Cerebellar cortex (tissue), 1 donor: ENCODE results near the gene KRTAP10-6.
"Not testable (repeated sequence)": the region's sequence is repeated elsewhere in the genome, so short reads cannot be mapped to it uniquely, and the experiment has no call there.

Source experiments
- DNase-seq: peaks from one replicate; pipeline ENCODE4 v3.0.0-alpha.2; 2015; ENCODE audit warnings: low spot score

KRTAP10-6 gene

DNA sequence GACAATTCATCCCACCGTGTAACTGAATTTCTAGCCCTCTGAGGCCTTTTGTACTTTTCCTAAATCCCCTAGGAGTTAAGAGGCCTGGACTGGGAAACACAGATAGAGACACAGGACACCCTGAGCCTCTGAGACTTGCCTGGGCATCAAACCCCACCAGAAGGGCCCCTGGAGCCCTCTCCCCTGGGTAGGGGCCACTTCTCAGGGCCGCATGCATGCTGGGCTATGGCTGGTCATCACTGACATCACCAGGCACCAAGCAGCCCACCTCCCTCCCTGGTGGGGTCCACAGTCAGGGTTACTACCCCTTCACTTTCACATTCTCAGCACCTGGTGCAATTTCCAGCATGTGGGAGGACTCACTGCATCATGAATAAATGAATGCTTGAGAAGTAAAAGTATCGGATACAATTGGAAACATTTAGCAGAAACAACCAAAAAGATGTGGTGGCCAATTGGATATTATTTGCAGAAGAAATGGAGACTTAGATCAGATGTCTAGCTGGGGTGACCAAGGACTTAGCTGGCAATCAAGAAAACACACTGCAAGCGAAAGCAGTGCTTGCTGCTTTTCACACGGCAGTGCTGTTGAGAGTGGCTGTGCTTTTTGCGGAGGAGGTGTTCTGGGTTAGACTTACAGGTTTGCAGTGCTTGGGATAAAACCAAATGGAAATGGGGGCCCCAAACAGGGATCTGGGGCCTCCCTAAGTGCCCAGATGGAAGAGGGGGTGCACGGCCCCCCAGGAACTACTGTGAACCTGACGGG is 7.1 kb upstream of the KRTAP10-6 start:
- DNase-seq = no peak

DNA sequence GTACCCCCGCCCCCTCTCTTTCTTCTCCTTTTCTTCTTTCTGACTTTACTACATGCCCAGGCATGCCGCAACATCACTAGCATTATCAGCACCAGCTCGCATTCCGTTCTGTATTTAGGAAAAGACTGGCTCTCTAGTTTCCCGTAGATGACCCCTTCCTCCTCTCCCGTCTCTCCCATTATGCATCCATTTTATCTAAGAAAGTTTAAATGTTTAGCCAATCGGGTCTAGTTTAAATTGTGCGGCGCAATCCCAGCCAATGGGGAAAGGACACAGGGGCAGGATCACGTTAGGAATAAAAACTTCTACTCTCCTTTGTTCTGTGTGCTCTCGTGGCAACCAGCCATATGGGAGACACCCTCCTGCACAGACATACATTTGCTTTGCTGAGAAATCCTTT is 5.8 kb upstream of the KRTAP10-6 start:
- DNase-seq = no peak

DNA sequence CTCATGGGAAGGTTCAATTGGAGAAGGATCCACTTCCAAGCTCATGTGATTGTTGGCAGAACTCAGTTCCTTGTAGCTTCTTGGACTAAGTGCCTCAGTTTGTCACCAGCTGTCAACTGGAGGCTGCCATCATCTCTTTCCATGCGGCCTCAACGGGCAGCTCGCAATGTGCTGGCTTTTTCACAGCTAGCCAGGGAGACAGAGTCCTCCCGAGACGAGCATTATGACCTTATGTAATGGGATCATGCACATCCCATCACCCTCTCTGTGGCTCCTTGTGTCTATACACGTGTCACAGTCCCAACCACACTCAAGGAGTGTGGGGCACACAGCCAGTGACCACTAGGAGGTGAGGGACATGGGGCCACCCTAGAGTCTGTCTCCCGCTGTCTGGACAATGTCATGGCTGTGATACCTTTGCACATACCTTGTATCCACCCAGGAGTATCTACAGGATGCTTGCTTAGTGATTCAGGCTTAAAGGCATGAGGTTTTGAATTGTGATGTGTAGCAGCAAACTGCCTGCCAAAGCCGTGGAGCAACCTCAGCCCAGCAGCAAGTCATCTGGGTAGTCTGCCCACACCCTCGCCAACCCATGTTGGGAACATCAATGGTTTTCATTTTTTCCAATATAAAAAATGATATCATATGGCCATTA is 3.9 kb upstream of the KRTAP10-6 start:
- DNase-seq = no peak

DNA sequence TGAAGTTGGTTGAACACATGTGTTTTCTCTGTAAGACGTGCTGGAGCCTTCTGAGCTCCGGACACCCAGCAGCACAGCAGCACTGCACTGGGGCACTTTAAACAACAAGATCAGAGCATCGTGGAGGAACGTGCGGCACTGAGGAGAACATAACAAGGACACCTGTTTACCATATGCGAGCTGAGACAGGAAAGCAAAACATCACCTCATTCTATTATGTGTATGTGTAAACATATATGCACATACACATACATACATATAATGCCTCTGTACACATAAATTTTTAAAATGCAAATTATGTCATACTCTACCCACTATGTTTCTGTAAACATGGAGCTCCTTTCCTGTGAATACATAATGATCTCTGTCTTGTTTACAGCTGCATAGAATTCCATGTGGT is 3.2 kb upstream of the KRTAP10-6 start:
- no peak for DNase-seq

DNA sequence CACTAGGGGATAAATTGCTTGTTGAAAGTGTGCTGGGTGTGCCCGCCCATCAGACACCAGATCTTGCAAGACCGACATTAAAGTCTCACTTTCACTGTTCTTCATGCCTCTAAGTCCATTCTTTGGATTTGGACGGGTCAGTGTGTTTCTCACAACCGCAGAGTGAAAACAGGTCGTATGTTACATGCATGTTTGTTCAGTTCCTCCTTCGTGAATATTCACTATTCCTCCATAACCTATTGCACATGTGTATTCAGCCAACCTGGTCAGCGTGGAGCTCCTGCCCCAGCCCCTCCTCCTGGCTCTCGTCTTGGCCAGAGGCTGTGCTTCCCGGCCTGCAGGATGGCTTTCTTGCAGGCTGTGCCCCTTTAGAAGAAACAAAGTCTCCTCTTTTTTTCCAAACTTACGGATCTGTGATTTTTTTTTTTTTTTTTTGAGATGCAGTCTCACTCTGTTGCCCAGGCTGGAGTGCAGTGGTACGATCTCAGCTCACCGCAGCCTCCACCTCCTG is 2.2 kb upstream of the KRTAP10-6 start:
- no peak for DNase-seq

DNA sequence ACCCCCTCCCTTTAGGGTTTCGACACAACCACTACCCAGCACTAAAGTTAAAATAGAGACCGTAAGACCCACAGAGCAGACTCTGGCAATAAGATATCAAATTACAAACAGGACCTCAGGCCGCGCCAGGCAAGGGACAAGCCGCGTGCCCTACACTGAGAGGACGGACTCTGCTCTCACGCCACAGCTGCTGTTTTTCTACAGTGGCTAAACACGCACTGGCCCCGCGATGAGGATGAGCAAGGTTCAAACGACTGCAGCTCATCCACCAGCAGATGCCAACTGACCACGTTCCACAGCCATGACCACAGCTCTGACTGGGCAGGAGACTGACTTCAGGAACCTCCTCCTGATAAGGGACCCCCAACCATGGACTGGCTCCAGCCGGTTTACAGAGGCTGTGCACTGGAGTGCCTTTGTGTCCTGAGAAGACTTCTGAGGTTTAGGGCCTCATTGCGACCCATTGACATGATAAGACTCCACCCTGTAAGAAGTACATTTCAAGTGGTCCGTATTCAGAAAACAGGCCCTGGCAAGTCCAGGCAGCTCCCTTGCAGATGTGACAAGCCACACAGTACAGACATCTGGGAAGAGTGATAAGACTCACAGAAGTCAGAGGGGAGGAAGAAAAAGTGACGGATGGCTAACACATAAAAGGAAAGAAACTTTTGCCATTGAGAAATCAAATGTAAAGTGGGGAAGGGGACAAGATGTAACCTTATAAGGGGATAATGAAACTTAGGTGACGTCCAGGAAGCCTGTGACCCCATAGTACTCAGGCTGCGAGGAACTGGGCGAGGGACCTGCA is 1.5 kb upstream of the KRTAP10-6 start:
- DNase-seq = no peak

DNA sequence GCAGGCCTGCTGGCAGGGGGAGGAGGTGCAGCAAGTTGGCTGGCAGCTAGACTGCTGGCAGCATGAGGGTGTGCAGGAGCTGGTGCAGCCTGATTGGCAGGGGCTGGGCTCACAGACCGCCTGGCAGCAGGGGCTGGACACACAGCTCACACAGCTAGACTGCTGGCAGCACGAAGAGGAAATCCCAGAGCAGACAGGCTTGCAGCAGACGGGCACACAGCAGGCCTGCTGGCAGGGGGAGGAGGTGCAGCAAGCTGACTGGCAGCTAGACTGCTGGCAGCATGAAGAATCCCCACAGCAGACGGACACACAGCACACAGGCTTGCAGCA is 539 bp downstream of the KRTAP10-6 start:
- peak; percentile 9 for DNase-seq

DNA sequence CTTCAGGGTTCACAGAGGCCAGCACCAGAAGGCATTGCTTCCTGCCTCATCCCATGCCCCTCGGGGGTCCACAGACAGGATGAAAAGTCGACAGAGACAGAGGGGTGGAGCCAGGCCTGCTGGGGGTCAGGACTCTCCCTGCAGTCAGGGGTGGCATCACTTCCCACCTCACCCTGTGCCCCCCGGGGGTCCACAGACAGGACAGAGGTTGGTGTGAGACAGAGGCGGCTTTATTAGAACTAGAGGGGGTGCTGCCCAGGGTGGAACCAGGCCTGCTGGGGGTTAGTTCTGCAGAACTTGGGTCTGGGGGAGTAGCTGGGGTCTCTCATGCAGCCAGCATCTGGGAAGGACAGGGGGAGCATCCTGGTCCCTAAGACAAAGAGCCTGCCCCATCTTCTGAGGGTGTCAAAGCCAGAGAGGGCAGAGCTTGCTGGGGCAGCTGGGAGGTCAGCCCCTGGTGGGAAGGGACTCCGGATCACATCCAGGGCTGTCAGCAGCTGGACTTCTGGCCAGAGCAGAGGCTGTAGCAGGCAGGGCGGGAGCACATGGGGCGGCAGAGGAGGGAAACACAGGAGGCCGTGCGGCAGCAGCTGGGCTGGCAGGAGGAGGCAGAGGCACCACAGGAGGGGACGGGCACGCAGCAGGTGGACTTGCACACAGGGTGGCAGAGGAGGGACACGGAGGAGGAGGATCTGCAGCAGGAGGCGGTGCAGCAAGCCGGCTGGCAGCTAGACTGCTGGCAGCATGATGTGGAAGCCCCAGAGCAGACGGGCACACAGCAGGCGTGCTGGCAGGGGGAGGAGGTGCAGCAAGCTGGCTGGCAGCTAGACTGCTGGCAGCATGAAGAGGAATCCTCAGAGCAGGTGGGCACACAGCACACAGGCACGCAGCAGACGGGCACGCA is 1.2 kb downstream of the KRTAP10-6 start:
- peak; percentile 14 for DNase-seq

DNA sequence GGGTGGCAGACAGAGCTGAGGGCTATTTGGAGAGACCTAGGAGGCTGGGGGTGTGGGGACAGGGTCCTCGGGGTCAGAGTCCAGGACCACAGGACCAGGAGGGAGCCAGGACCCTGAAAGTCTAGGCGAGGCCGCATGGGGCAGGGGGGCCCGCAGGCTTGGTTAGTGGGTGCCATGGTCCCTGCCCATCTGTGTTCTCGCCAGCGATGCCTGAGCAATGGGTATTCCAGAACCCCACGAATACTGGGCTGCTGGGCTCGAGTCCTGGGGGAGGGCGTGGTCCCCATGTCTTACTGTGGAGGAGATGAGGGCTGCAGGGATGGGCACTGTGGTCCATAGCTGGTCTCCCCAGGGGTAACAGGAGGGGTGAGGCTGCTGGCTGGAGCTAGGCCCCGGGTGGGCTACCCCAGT is 2.0 kb downstream of the KRTAP10-6 start:
- no peak for DNase-seq

DNA sequence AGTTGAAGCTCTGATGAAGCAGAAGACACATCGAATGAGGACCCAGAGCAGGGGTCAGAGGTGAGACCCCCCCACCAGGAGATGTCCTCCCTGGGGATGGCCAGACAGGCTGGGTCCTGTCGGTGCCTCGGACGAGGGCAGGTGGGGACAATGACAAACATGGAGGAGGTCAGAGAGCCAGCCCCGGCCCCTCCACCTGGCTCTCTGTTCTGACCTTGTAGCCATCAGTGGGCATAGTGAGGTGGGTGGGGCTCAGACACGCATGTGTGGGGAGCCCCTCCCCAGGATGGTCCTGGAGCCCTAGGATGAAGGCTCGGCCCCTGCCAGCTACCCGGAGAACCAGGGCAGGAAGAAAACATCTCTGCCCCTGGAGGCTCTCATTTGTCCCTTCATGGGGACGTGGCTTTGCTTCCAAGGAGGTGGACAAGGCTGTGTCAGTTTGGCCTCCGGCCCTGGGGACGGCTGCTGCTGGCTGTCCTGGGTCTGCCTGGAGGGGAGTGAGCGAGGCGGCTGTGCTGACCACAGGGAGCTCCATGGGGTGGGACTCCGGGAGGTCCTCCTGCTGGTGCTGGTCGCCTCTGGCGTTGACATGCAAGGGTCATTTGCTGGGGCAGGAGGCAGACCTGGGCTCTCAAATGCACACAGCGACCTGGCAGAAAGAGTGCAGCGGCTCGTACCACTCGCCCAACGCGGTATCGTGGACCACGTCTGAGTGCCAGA is 2.6 kb downstream of the KRTAP10-6 start:
- no peak for DNase-seq

DNA sequence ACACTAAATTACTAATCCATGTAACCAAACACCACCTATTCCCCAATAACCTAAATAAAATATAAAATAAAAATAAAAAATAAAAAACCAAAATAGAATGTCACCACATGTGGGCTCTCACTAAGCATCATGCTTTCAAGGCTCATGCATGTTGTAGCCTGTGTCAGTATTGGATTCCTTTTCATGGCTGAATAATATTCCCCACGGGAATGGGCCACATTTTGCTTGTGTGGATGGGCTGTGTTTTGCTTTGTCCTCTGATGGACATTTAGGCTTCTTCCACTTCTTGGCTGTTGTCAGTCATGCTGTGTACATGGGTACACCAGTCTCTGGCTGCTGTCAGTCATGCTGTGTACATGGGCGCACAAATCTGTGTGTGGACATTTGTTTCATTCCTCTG is 3.2 kb downstream of the KRTAP10-6 start:
- DNase-seq = no peak

DNA sequence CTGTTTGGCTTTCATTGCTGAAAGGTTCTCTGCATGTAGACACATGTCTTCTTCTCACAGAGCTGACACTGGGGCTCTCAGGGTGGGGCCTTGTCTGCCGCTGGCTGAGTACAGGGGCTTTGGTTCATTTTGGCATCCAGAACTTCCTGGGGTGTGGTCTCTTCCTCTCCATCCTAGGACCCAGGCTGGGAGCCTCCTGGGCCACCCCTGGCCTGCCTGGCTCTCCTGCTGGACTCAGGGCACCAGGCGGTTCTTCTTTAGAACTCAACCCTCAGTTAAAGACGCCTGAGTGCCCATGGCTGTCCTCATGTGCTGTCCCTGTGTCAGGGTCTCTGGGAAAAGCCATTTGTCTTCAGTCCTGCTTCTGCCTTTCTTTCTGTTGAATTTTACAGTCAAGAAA is 6.4 kb downstream of the KRTAP10-6 start:
- DNase-seq = no peak

DNA sequence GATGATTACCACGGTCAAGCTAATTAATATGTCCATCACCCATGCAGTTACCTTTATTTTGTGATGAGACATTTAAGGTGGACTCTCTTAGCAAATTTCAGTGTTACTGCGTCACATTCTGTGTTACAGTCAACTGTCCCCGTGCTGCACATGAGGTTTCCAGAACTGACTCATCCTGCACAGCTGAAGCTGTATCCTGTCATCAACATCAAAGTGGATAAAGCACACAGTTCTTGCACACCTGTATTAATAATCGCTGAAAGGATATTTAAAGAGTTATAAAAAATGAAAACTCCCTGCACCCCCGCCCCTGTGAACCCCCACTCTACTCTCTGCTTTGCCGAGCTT is 8.5 kb downstream of the KRTAP10-6 start:
- DNase-seq = no peak

DNA sequence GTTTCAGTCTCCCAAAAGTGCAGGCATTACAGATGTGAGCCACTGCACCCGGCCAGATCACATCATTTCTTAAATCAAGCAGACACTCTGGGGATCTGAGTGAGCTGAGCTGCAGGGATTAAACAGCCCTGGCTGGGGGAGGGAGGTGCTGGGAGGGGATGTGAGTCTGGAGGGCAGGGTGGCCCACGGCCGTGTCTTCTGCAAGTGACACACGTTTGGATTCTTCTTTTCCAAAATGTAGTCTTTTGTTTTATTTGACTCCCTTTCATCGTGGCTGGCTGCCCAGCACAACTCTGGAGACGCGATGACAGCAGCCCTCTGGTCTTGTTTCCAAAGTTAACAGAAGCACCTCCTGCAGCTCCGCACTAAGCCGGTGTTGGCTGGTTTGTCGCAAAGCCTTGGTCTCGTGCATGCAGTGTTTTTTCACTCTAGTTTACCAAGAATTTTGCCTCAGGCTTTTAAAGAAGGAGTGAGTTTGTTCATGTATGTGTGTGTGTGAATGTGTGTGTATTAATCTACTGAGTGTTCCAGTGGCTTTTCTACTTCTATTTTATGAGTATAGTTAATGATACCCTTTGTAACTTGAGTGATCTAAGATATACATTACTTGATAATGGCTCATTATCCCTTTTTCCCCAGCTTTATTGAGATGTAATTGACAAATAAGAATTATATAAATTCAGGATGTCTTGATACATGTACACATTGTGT is 9.1 kb downstream of the KRTAP10-6 start:
- no peak for DNase-seq

DNA sequence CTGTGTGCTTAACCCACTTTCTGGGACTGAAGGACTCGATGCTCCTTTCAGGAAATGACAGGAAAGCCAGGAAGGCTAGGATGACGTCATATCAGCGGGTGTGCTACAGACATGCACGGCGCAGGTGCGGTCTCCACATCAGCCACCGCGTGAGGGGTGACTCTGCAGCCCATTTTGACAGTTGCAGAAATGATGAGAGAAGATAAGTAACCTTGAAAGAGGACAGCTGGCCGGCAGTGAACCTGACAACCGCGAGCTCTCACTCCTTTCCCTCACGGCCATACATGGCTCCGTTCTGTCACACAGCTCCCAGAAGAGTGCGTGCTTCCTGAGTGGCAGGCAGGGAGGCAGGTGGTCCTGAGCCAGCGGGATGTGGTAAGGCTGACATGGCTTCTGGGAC is 10.2 kb downstream of the KRTAP10-6 start:
- no peak for DNase-seq

DNA sequence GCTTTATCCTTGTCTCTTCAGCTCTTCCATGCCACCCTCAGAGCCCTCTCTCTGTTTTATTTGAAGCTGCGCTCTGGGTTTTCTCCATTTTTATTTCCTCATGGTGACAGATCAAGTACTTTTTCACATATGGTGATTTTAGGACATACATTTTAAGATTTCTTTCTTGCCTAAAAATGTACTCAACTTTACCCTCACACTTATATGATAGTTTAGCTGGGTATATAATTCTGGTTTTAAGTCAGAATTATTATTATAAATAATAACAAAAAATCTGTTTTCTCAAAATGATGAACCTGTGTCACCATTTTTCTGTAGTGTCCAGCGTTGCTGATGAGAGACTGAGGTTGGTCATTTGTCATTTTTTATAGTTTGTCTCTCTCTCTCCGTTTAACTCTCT is 11.1 kb downstream of the KRTAP10-6 start:
- DNase-seq = no peak

DNA sequence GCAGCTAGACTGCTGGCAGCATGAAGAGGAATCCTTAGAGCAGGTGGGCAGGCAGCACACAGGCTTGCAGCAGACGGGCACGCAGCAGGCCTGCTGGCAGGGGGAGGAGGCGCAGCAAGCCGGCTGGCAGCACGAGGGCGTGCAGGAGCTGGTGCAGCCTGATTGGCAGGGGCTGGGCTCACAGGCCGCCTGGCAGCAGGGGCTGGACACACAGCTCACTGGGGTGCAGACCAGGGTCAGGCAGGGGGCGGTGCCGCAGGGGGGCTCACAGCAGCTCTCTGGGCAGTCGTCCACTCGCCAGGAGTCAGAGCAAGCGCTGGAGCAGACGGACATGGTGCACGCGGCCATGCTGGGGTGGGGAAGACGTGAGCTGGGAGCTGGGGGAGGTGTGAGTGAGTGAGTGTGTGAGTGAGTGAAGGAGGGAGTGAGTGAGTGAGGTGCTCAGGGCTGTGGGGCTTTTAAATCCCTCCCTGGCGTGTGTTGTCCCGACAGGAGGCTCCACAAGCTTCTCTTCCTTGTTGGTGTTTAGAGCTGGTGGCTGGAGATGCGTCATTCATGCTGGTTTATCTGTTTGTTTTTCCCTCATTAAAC is 12.0 kb downstream of the KRTAP10-6 start, which contains the start of gene KRTAP10-5:
Gene KRTAP10-5, minus strand, starts transcription at position 374 of the 591 bp plus-strand sequence. Its CDS starts 26 bp downstream, at position 348.
- not testable (repeated sequence) for DNase-seq

DNA sequence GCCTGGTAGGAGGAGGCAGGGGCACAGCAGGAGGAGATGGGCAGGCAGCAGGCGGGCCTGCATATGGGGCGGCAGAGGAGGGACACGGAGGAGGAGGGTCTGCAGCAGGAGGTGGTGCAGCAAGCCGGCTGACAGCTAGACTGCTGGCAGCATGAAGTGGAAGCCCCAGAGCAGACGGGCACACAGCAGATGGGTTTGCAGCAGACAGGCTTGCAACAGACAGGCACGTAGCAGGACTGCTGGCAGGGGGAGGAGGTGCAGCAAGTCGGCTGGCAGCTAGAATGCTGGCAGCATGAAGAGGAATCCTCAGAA is 12.5 kb downstream of the KRTAP10-6 start:
- DNase-seq = peak; percentile 18

DNA sequence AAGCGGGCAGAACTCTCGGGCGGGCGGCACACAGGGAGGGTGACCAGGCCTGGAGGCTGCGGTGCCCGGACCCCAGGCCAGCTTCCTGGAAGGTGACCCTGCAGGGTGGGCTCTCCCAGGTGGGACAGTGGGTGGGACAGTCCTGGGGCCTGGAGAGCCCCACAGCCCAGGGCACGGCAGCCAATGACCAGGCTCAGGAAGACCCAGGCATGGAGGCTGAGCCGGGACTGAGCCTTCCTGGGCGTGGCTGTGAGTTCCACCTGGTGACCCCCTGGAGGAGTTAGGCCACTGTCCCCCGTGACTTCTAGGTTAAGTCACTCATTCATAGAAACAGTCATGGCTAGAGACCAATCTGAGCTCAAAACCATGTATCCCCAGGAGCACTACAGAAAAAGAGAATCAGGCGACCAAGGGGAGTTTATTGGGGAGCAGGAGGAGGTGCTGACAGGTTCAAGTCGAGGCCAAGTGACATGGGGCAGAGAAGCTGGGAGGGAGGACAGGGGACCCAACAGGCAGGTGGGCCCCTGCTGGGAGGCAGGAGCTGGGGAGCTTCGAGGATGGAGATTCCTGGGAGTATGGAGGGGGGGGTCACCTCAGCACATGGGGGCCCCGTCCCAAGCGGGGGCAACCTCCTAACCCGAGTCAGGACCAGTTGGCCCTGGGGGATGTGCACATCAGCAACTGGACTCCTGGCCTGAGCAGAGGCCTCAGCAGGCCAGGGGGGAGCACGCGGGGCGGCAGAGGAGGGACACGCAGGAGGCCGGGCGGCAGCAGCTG is 13.1 kb downstream of the KRTAP10-6 start:
- DNase-seq = no peak
